ENCODE measurements around the gene NIPA2. TPM values are rescaled to one million over a fixed set of nuclear protein-coding genes. Genes with fewer than 3 reads are reported as not detected.
A peak's percentile ranks its signal among the peaks of the same experiment; 100 is the strongest.
"Not testable (repeated sequence)": the region's sequence is repeated elsewhere in the genome, so short reads cannot be mapped to it uniquely, and the experiment has no call there.

The NIPA2 gene
- total RNA-seq, 1 experiment from 2014 or later: 108 TPM

- ATAC-seq (no peak), DNase-seq (no peak)
- H3K4me3 ChIP-seq (ENCODE audit: low read length): no peak overlapping the region
- H3K9ac ChIP-seq (ENCODE audit: low read length): no peak overlapping the region
- BruUV-seq (replicated peaks): no TSS peak
- no peak overlapping the region for H2AFZ ChIP-seq (ENCODE audit: low read length)
- ChIA-PET POLR2A (ENCODE audit: unreplicated experiment) (no interaction called here), CTCF (no interaction called here)
- H3K4me2 ChIP-seq (ENCODE audit: low read length): no peak overlapping the region
- intact Hi-C loops (cut with micrococcal nuclease): no loop called here
- no peaks in the 10 kb centered on the region for H3F3A ChIP-seq (ENCODE audit: low read length, unreplicated experiment)
- no peaks in the 10 kb centered on the region for H3K27me3 ChIP-seq (ENCODE audit: low read length)
- H3K79me2 ChIP-seq (ENCODE audit: low read length): peaks cover 67% of the 10 kb centered on the region
- H3K27ac ChIP-seq (ENCODE audit: low read length): no peak overlapping the region
- no peaks in the 10 kb centered on the region for H3K4me1 ChIP-seq (ENCODE audit: insufficient read depth, low read length)
- H3K9me2 ChIP-seq (replicated peaks; ENCODE audit: low read length): no peaks in the 10 kb centered on the region
- TF ChIP-seq CTCF (conservative IDR thresholded peaks at IDR 0.05; ENCODE audit: low read depth, low read length): no peak
- no peak for TF ChIP-seq EZH2 (IDR thresholded peaks at IDR 0.05; ENCODE audit: low read length, unreplicated experiment)
- no peak for TF ChIP-seq EZH2phosphoT487 (IDR thresholded peaks at IDR 0.05; ENCODE audit: borderline replicate concordance, low read length)
- no peaks in the 10 kb centered on the region for H3K9me3 ChIP-seq (ENCODE audit: low read length)
- no peaks in the 10 kb centered on the region for H4K20me1 ChIP-seq (ENCODE audit: low read length)
- H3K36me3 ChIP-seq (ENCODE audit: low read depth, low read length): no peaks in the 10 kb centered on the region
Measured at GRCh38 chr15:22806664-22807063, 31.8 kb upstream of the NIPA2 start.

- H2AFZ ChIP-seq (ENCODE audit: low read length); H3K9ac ChIP-seq (ENCODE audit: low read length); BruUV-seq (replicated peaks); H3K9me2 ChIP-seq (replicated peaks; ENCODE audit: low read length); POLR2A ChIA-PET (ENCODE audit: unreplicated experiment); H3K4me3 ChIP-seq (ENCODE audit: low read length); H3K36me3 ChIP-seq (ENCODE audit: low read depth, low read length); DNase-seq; ATAC-seq; H3K4me2 ChIP-seq (ENCODE audit: low read length); CTCF ChIA-PET; H3K4me1 ChIP-seq (ENCODE audit: insufficient read depth, low read length); H3F3A ChIP-seq (ENCODE audit: low read length, unreplicated experiment); H3K27ac ChIP-seq (ENCODE audit: low read length); H3K9me3 ChIP-seq (ENCODE audit: low read length); H4K20me1 ChIP-seq (ENCODE audit: low read length); H3K27me3 ChIP-seq (ENCODE audit: low read length); intact Hi-C loops (cut with micrococcal nuclease): not testable (repeated sequence)
- peaks cover 56% of the 10 kb centered on the region for H3K79me2 ChIP-seq (ENCODE audit: low read length)
Measured at GRCh38 chr15:22807831-22808230, 30.6 kb upstream of the NIPA2 start.

- H3F3A ChIP-seq (ENCODE audit: low read length, unreplicated experiment): no peaks in the 10 kb centered on the region
- TF ChIP-seq CTCF (conservative IDR thresholded peaks at IDR 0.05; ENCODE audit: low read depth, low read length) (no peak), EZH2phosphoT487 (IDR thresholded peaks at IDR 0.05; ENCODE audit: borderline replicate concordance, low read length) (no peak), EZH2 (IDR thresholded peaks at IDR 0.05; ENCODE audit: low read length, unreplicated experiment) (no peak)
- H3K4me1 ChIP-seq (ENCODE audit: insufficient read depth, low read length): no peaks in the 10 kb centered on the region
- intact Hi-C loops (cut with micrococcal nuclease): no loop called here
- ChIA-PET CTCF (no interaction called here), POLR2A (ENCODE audit: unreplicated experiment) (no interaction called here)
- no peak overlapping the region for H3K4me2 ChIP-seq (ENCODE audit: low read length)
- ATAC-seq (0 out of 2 replicates have a peak, but pooled peaks have one; percentile 26), DNase-seq (no peak)
- no peaks in the 10 kb centered on the region for H4K20me1 ChIP-seq (ENCODE audit: low read length)
- no peak overlapping the region for H3K4me3 ChIP-seq (ENCODE audit: low read length)
- no peaks in the 10 kb centered on the region for H3K9me3 ChIP-seq (ENCODE audit: low read length)
- H3K79me2 ChIP-seq (ENCODE audit: low read length): peaks cover 52% of the 10 kb centered on the region
- H3K27ac ChIP-seq (ENCODE audit: low read length): no peak overlapping the region
- H3K9ac ChIP-seq (ENCODE audit: low read length): no peak overlapping the region
- H3K36me3 ChIP-seq (ENCODE audit: low read depth, low read length): no peaks in the 10 kb centered on the region
- no TSS peak for BruUV-seq (replicated peaks)
- H3K9me2 ChIP-seq (replicated peaks; ENCODE audit: low read length): no peaks in the 10 kb centered on the region
- no peak overlapping the region for H2AFZ ChIP-seq (ENCODE audit: low read length)
- no peaks in the 10 kb centered on the region for H3K27me3 ChIP-seq (ENCODE audit: low read length)
Measured at GRCh38 chr15:22808240-22808639, 30.2 kb upstream of the NIPA2 start.
